ENCODE results near the gene MICAL1.

MICAL1 gene

DNA sequence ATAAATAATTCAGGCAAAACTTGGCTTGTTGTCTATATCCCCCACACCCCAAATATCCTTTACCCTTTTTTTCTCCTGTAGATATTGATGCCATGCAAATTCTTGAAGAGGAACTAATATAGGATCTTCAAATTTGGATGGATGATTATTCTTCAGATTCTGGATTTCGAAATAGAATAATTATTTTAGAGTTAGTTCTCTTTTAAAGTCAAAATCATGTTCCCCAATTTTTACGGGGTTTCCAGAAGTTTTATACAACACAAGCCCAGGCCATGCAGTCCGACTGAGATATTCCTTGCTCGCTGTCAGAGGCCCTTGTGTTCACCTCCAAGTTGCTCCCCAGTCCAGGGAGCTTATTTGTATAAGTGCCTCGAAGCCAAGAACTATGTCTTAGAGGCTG is 19.5 kb downstream of the MICAL1 start:
- Histone ChIP-seq H3K9ac (ENCODE audit: low read depth in 1 of 2, low read length in 2 of 2) (no peak overlapping the region), H3K4me3 (ENCODE audit: low read length in 2 of 2) (no peak overlapping the region), H3K27ac (ENCODE audit: low read depth in 2 of 2, low read length in 2 of 2) (no peak overlapping the region), H3K4me1 (ENCODE audit: control insufficient read depth in 2 of 2, insufficient read depth in 2 of 2, low read length in 2 of 2) (no peaks in the 10 kb centered on the region), H3K36me3 (ENCODE audit: control insufficient read depth in 2 of 2, insufficient read depth in 2 of 2, low read length in 2 of 2) (no peaks in the 10 kb centered on the region), H3K9me3 (ENCODE audit: control insufficient read depth in 2 of 2, low read length in 2 of 2) (no peaks in the 10 kb centered on the region), H3K27me3 (ENCODE audit: control insufficient read depth in 2 of 2, insufficient read depth in 2 of 2, low read length in 2 of 2) (no peaks in the 10 kb centered on the region)

DNA sequence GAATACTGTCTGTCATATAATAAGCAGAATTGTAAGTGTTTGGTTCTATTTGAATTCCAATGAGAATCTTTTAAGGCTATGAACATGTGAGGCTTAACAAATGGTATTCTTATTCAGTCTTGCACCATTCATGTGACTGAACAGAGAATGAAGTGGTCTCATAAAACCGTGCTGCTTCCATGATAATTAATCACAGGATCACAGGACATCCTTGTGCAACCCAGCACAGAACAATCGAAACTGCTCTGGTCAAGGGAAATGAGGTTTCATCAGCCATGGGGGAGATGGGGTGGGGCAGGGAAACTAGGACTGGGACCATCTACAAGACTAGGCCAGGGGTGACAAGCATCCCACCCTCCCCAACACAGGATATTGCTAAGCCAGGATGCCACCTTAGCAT is 21.1 kb downstream of the MICAL1 start:
- Histone ChIP-seq H3K4me1 (ENCODE audit: control insufficient read depth in 2 of 2, insufficient read depth in 2 of 2, low read length in 2 of 2) (no peaks in the 10 kb centered on the region), H3K27ac (ENCODE audit: low read depth in 2 of 2, low read length in 2 of 2) (no peak overlapping the region), H3K36me3 (ENCODE audit: control insufficient read depth in 2 of 2, insufficient read depth in 2 of 2, low read length in 2 of 2) (no peaks in the 10 kb centered on the region), H3K4me3 (ENCODE audit: low read length in 2 of 2) (no peak overlapping the region), H3K9me3 (ENCODE audit: control insufficient read depth in 2 of 2, low read length in 2 of 2) (no peaks in the 10 kb centered on the region), H3K27me3 (ENCODE audit: control insufficient read depth in 2 of 2, insufficient read depth in 2 of 2, low read length in 2 of 2) (no peaks in the 10 kb centered on the region), H3K9ac (ENCODE audit: low read depth in 1 of 2, low read length in 2 of 2) (no peak overlapping the region)

DNA sequence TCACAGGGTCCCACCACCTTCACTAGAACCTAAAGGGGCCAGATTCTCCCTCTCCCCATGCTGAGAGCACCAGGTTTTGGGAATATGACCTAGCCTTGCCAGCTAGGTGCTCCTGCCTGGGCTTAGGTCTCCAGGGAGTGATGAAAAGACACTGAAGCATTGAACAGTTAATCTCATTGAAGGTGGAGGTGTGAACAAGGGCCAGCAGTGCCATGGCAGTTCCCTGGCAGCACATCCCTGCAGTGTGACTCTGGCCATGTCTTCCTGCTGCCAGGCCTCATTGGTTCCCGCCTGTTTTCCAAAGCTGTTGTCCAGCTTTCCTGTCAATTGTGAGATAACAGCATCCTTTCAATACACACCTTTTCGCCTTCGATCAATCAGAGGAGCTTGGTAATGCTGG is 26.1 kb downstream of the MICAL1 start:
- Histone ChIP-seq H3K27me3 (ENCODE audit: control insufficient read depth in 2 of 2, insufficient read depth in 2 of 2, low read length in 2 of 2) (no peaks in the 10 kb centered on the region), H3K4me3 (ENCODE audit: low read length in 2 of 2) (no peak overlapping the region), H3K9me3 (ENCODE audit: control insufficient read depth in 2 of 2, low read length in 2 of 2) (no peaks in the 10 kb centered on the region), H3K27ac (ENCODE audit: low read depth in 2 of 2, low read length in 2 of 2) (no peak overlapping the region), H3K36me3 (ENCODE audit: control insufficient read depth in 2 of 2, insufficient read depth in 2 of 2, low read length in 2 of 2) (no peaks in the 10 kb centered on the region), H3K4me1 (ENCODE audit: control insufficient read depth in 2 of 2, insufficient read depth in 2 of 2, low read length in 2 of 2) (peaks cover 0 to 5% of the 10 kb centered on the region in 2 donors), H3K9ac (ENCODE audit: low read depth in 1 of 2, low read length in 2 of 2) (no peak overlapping the region)

DNA sequence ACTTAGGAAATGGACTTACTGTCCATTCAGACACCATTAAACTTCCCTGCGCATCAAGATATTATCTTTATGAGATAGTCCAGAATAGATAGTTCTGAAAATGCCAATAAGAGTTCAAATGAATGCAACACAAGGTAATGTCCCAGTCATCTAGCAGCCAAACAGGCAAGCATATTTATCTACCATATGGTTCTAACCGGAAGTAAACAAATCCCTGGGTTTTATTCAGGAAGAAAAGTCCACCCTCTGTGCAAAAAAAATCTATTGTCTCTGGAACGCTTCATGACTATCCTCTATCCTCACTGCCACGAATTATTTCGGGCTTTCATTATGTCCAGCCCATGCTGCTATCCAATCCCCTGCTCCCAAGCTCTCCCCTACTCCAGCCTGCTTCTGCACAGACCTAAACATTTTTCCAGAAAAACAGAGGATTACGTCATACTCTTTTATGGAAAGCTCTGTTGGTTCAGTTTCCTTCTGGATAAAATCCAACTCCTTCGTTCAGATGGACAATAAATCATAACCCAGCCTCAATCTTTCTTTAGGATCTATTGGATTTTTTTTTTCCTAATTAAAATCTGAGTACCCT is 26.6 kb downstream of the MICAL1 start:
- Histone ChIP-seq H3K9ac (ENCODE audit: low read depth in 1 of 2, low read length in 2 of 2) (no peak overlapping the region), H3K36me3 (ENCODE audit: control insufficient read depth in 2 of 2, insufficient read depth in 2 of 2, low read length in 2 of 2) (no peaks in the 10 kb centered on the region)

DNA sequence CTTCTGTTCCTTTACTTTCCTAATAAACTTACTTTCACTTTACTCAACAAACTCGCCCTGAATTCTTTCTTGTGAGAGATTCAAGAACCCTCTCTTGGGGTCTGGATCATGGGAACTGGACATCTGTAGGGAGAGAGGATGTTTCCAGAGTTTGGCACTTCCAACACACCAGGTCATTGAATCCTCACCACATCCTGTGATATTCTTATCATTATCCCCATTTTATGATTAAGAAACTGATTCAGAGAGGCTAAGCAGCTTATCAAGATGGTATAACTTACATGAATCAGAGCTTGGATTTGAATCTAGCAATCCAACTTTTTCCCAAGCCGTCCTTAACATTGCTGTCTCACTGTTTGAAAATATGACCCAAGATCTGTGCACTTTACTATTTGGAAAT is 30.6 kb downstream of the MICAL1 start:
- H3K4me3 ChIP-seq (ENCODE audit: low read length in 2 of 2): no peak overlapping the region
- no peaks in the 10 kb centered on the region for H3K36me3 ChIP-seq (ENCODE audit: control insufficient read depth in 2 of 2, insufficient read depth in 2 of 2, low read length in 2 of 2)

More for the DNA sequence above, 26.6 kb downstream of the MICAL1 start:
- H3K9me3 ChIP-seq (ENCODE audit: control insufficient read depth in 2 of 2, low read length in 2 of 2): no peaks in the 10 kb centered on the region
- peak overlapping the region; percentile 27 to 29 for H3K4me3 ChIP-seq (ENCODE audit: low read length in 2 of 2)
- peaks cover 0 to 5% of the 10 kb centered on the region in 2 donors for H3K4me1 ChIP-seq (ENCODE audit: control insufficient read depth in 2 of 2, insufficient read depth in 2 of 2, low read length in 2 of 2)
- no peaks in the 10 kb centered on the region for H3K27me3 ChIP-seq (ENCODE audit: control insufficient read depth in 2 of 2, insufficient read depth in 2 of 2, low read length in 2 of 2)
- H3K27ac ChIP-seq (ENCODE audit: low read depth in 2 of 2, low read length in 2 of 2): no peak overlapping the region

DNA sequence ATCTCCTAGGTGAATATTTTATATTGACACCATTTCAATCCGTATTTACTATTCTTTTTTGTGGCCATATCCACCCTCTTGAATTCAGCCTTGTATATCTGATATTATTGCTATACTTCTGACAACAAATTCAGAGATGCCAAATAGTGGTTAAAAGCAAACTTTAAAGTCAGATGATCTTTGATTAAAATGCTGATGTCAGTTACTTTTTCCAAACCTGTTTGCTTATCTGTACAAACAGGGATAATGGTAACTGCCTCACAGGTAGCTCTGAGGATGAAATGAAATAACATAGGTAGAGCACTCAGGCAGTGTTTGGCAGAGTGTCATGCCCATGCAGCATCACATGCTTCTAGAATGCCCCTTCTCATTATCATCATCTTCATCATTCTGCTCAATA is 34.4 kb downstream of the MICAL1 start:
- H3K9me3 ChIP-seq (ENCODE audit: control insufficient read depth in 2 of 2, low read length in 2 of 2): no peaks in the 10 kb centered on the region
- no peak overlapping the region for H3K4me3 ChIP-seq (ENCODE audit: low read length in 2 of 2)
- H3K36me3 ChIP-seq (ENCODE audit: control insufficient read depth in 2 of 2, insufficient read depth in 2 of 2, low read length in 2 of 2): no peaks in the 10 kb centered on the region
- H3K9ac ChIP-seq (ENCODE audit: low read depth in 1 of 2, low read length in 2 of 2): no peak overlapping the region
- no peak overlapping the region for H3K27ac ChIP-seq (ENCODE audit: low read depth in 2 of 2, low read length in 2 of 2)
- H3K4me1 ChIP-seq (ENCODE audit: control insufficient read depth in 2 of 2, insufficient read depth in 2 of 2, low read length in 2 of 2): no peaks in the 10 kb centered on the region
- no peaks in the 10 kb centered on the region for H3K27me3 ChIP-seq (ENCODE audit: control insufficient read depth in 2 of 2, insufficient read depth in 2 of 2, low read length in 2 of 2)

More for the DNA sequence above, 30.6 kb downstream of the MICAL1 start:
- H3K27me3 ChIP-seq (ENCODE audit: control insufficient read depth in 2 of 2, insufficient read depth in 2 of 2, low read length in 2 of 2): no peaks in the 10 kb centered on the region
- no peak overlapping the region for H3K9ac ChIP-seq (ENCODE audit: low read depth in 1 of 2, low read length in 2 of 2)
- peaks cover 0 to 5% of the 10 kb centered on the region in 2 donors for H3K4me1 ChIP-seq (ENCODE audit: control insufficient read depth in 2 of 2, insufficient read depth in 2 of 2, low read length in 2 of 2)
- H3K27ac ChIP-seq (ENCODE audit: low read depth in 2 of 2, low read length in 2 of 2): no peak overlapping the region
- no peaks in the 10 kb centered on the region for H3K9me3 ChIP-seq (ENCODE audit: control insufficient read depth in 2 of 2, low read length in 2 of 2)

DNA sequence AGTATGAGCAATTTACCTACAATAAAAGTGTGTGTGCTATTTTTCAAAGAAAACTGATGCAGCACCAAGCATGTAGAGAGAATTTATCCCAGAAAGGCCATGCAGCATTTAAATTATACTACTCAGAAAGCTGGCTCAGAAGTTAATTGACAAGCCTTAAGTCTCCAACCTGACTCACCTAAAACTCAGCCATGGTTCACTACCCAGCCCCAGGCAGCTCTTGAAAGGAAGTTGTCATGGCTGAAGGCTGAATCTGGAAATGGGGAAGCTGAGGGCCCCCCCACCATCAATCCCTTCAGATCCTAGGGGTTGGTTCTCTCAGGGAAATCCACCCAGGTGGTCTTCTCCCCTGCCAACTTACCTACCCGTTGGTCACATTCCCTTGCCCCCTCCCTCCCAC is 34.8 kb downstream of the MICAL1 start:
- Histone ChIP-seq H3K36me3 (ENCODE audit: control insufficient read depth in 2 of 2, insufficient read depth in 2 of 2, low read length in 2 of 2) (no peaks in the 10 kb centered on the region), H3K9me3 (ENCODE audit: control insufficient read depth in 2 of 2, low read length in 2 of 2) (no peaks in the 10 kb centered on the region), H3K9ac (ENCODE audit: low read depth in 1 of 2, low read length in 2 of 2) (no peak overlapping the region), H3K27ac (ENCODE audit: low read depth in 2 of 2, low read length in 2 of 2) (no peak overlapping the region), H3K27me3 (ENCODE audit: control insufficient read depth in 2 of 2, insufficient read depth in 2 of 2, low read length in 2 of 2) (no peaks in the 10 kb centered on the region), H3K4me3 (ENCODE audit: low read length in 2 of 2) (no peak overlapping the region), H3K4me1 (ENCODE audit: control insufficient read depth in 2 of 2, insufficient read depth in 2 of 2, low read length in 2 of 2) (no peaks in the 10 kb centered on the region)

DNA sequence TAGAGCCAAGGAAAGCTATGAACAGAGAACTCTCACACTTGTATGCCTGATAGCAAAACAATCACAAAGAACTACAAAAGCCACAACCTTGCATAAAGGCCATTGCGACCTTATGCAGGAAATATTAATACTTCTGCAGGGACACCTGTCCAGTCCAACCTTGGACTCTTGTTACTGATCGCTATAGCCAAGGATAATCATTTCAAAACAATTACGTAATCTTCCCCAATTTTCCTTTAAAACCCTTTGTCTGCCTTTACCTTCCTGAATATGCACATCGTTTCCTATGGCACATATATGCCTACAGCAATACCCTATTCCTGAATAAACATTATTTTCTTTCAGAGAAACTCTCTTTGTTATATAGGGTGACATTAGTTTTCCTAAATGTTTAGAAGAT is 37.9 kb downstream of the MICAL1 start:
- Histone ChIP-seq H3K9ac (ENCODE audit: low read depth in 1 of 2, low read length in 2 of 2) (no peak overlapping the region), H3K36me3 (ENCODE audit: control insufficient read depth in 2 of 2, insufficient read depth in 2 of 2, low read length in 2 of 2) (no peaks in the 10 kb centered on the region)

DNA sequence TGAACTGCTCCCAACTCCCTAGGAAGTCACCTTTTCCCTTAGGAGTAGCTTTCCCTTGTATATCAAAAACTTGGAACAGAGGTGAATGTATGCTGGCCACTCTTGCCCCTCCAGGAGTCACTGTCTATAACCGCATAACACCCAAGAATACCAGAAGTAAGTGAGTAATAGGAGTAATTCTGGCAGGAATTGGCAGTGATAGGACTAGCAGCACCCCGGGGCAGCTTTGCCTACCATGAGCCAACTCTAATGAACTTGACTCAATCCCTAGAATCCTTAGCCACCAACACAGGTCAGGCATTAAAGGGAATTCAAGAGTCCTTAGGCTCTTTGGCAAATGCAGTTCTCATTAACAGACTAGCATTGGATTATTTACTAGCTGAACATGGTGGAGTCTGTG is 44.5 kb downstream of the MICAL1 start:
- H3K9ac ChIP-seq (ENCODE audit: low read depth in 1 of 2, low read length in 2 of 2): no peak overlapping the region
- no peaks in the 10 kb centered on the region for H3K9me3 ChIP-seq (ENCODE audit: control insufficient read depth in 2 of 2, low read length in 2 of 2)
- H3K27me3 ChIP-seq (ENCODE audit: control insufficient read depth in 2 of 2, insufficient read depth in 2 of 2, low read length in 2 of 2): no peaks in the 10 kb centered on the region
- no peak overlapping the region for H3K4me3 ChIP-seq (ENCODE audit: low read length in 2 of 2)
- no peaks in the 10 kb centered on the region for H3K4me1 ChIP-seq (ENCODE audit: control insufficient read depth in 2 of 2, insufficient read depth in 2 of 2, low read length in 2 of 2)
- no peak overlapping the region for H3K27ac ChIP-seq (ENCODE audit: low read depth in 2 of 2, low read length in 2 of 2)
- no peaks in the 10 kb centered on the region for H3K36me3 ChIP-seq (ENCODE audit: control insufficient read depth in 2 of 2, insufficient read depth in 2 of 2, low read length in 2 of 2)

More for the DNA sequence above, 37.9 kb downstream of the MICAL1 start:
- Histone ChIP-seq H3K9me3 (ENCODE audit: control insufficient read depth in 2 of 2, low read length in 2 of 2) (no peaks in the 10 kb centered on the region), H3K4me3 (ENCODE audit: low read length in 2 of 2) (no peak overlapping the region), H3K4me1 (ENCODE audit: control insufficient read depth in 2 of 2, insufficient read depth in 2 of 2, low read length in 2 of 2) (no peaks in the 10 kb centered on the region), H3K27me3 (ENCODE audit: control insufficient read depth in 2 of 2, insufficient read depth in 2 of 2, low read length in 2 of 2) (no peaks in the 10 kb centered on the region), H3K27ac (ENCODE audit: low read depth in 2 of 2, low read length in 2 of 2) (no peak overlapping the region)

DNA sequence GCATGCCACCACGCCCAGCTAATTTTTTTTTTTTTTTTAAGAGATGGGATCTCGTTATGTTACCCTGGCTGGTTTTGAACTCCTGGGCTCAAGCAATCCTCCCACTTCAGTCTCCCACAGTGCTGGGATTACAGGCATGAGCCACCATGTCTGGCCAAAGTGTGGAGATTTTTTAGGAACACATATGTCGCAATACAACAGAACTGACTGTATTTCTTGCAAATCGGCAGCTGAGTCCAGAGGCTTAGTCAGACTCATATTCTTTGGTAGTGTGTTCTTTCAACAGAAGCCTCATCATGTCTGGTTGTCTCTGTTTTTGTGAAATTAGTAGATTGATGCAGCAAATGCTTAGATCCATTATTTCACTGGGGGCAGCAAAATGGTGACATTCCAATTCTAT is 49.4 kb downstream of the MICAL1 start:
- Histone ChIP-seq H3K27me3 (ENCODE audit: control insufficient read depth in 2 of 2, insufficient read depth in 2 of 2, low read length in 2 of 2) (no peaks in the 10 kb centered on the region), H3K4me1 (ENCODE audit: control insufficient read depth in 2 of 2, insufficient read depth in 2 of 2, low read length in 2 of 2) (no peaks in the 10 kb centered on the region), H3K36me3 (ENCODE audit: control insufficient read depth in 2 of 2, insufficient read depth in 2 of 2, low read length in 2 of 2) (no peaks in the 10 kb centered on the region), H3K9ac (ENCODE audit: low read depth in 1 of 2, low read length in 2 of 2) (no peak overlapping the region), H3K4me3 (ENCODE audit: low read length in 2 of 2) (no peak overlapping the region), H3K27ac (ENCODE audit: low read depth in 2 of 2, low read length in 2 of 2) (no peak overlapping the region), H3K9me3 (ENCODE audit: control insufficient read depth in 2 of 2, low read length in 2 of 2) (no peaks in the 10 kb centered on the region)

DNA sequence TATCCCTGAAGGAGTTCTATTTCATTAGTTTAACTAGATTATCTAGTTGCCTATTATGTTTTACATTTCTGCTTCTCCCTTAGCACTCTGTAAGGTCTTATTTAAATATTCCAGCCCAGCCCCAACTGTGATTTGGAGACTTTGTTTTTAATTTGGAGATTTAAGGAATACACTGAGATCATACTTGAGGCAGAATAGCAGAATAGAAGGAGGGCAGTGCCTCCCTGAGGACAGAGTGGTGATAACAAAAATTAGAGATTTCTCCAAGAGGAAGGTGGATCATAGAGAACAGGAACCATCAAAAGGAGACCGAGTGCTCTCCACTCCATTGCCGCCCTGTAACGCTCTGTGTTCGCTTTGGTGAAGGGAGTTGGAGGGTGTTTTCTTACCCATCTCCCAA is 58.6 kb downstream of the MICAL1 start:
- no peaks in the 10 kb centered on the region for H3K4me1 ChIP-seq (ENCODE audit: control insufficient read depth in 2 of 2, insufficient read depth in 2 of 2, low read length in 2 of 2)
- no peaks in the 10 kb centered on the region for H3K27me3 ChIP-seq (ENCODE audit: control insufficient read depth in 2 of 2, insufficient read depth in 2 of 2, low read length in 2 of 2)
- no peaks in the 10 kb centered on the region for H3K9me3 ChIP-seq (ENCODE audit: control insufficient read depth in 2 of 2, low read length in 2 of 2)
- H3K9ac ChIP-seq (ENCODE audit: low read depth in 1 of 2, low read length in 2 of 2): no peak overlapping the region
- no peak overlapping the region for H3K27ac ChIP-seq (ENCODE audit: low read depth in 2 of 2, low read length in 2 of 2)
- H3K4me3 ChIP-seq (ENCODE audit: low read length in 2 of 2): no peak overlapping the region
- H3K36me3 ChIP-seq (ENCODE audit: control insufficient read depth in 2 of 2, insufficient read depth in 2 of 2, low read length in 2 of 2): no peaks in the 10 kb centered on the region
